Stimulated activated CD4-positive, alpha-beta T cell treated with anti-CD3 and anti-CD28 coated beads, Interleukin-4, amount 100 ng/mL, for 1 hour (primary cell): Measurements from ENCODE around the gene NUAK1.

Source experiments
- DNase-seq: peaks from one replicate; pipeline ENCODE4 v3.0.0-alpha.2; 2020

Gene NUAK1

GRCh38 chr12:106080791-106081170, 58.0 kb downstream of the NUAK1 start:
- DNase-seq: no peak

- DNase-seq: no peak
Observed at GRCh38 chr12:106080041-106080790, 58.5 kb downstream of the NUAK1 start.

- DNase-seq: no peak
Observed at GRCh38 chr12:106079148-106079738, 59.5 kb downstream of the NUAK1 start.

- DNase-seq: no peak
Observed at GRCh38 chr12:106078358-106079010, 60.3 kb downstream of the NUAK1 start.

GRCh38 chr12:106074706-106075392, 63.9 kb downstream of the NUAK1 start:
- no peak for DNase-seq

- no peak for DNase-seq
Observed at GRCh38 chr12:106074361-106074705, 64.4 kb downstream of the NUAK1 start.

- DNase-seq: no peak
Observed at GRCh38 chr12:106073179-106073578, 65.6 kb downstream of the NUAK1 start.

- DNase-seq: no peak
Observed at GRCh38 chr12:106072751-106073150, 66.0 kb downstream of the NUAK1 start.

GRCh38 chr12:106071686-106072085, 67.1 kb downstream of the NUAK1 start:
- no peak for DNase-seq

GRCh38 chr12:106070611-106071010, 68.1 kb downstream of the NUAK1 start:
- no peak for DNase-seq

GRCh38 chr12:106070147-106070546, 68.6 kb downstream of the NUAK1 start:
- no peak for DNase-seq

- DNase-seq: no peak
Observed at GRCh38 chr12:106068296-106068695, 70.5 kb downstream of the NUAK1 start.

- DNase-seq: no peak
Observed at GRCh38 chr12:106067606-106068205, 71.0 kb downstream of the NUAK1 start.

- DNase-seq: no peak
Observed at GRCh38 chr12:106066726-106067325, 71.9 kb downstream of the NUAK1 start.

- DNase-seq: no peak
Observed at GRCh38 chr12:106066051-106066705, 72.6 kb downstream of the NUAK1 start.

GRCh38 chr12:106065506-106065905, 73.2 kb downstream of the NUAK1 start:
- no peak for DNase-seq

- DNase-seq: no peak
Observed at GRCh38 chr12:106064721-106065021, 74.1 kb downstream of the NUAK1 start.

- no peak for DNase-seq
Observed at GRCh38 chr12:106063826-106064720, 74.7 kb downstream of the NUAK1 start.

GRCh38 chr12:106062693-106063092, 76.1 kb downstream of the NUAK1 start:
- no peak for DNase-seq

- DNase-seq: no peak
Observed at GRCh38 chr12:106058256-106059182, 80.2 kb downstream of the NUAK1 start.
